HG03354 (cell line): Measurements from ENCODE around the gene POFUT2.
"Not testable (repeated sequence)": the region's sequence is repeated elsewhere in the genome, so short reads cannot be mapped to it uniquely, and the experiment has no call there.

Source experiments
- ATAC-seq: cut with Tn5 transposase; IDR thresholded peaks from one replicate; pipeline ENCODE4 v1.9.1; 2021; ENCODE audit warnings: mild to moderate bottlenecking; ENCODE audit not compliant: unreplicated experiment, poor library complexity, severe bottlenecking

POFUT2 gene

DNA sequence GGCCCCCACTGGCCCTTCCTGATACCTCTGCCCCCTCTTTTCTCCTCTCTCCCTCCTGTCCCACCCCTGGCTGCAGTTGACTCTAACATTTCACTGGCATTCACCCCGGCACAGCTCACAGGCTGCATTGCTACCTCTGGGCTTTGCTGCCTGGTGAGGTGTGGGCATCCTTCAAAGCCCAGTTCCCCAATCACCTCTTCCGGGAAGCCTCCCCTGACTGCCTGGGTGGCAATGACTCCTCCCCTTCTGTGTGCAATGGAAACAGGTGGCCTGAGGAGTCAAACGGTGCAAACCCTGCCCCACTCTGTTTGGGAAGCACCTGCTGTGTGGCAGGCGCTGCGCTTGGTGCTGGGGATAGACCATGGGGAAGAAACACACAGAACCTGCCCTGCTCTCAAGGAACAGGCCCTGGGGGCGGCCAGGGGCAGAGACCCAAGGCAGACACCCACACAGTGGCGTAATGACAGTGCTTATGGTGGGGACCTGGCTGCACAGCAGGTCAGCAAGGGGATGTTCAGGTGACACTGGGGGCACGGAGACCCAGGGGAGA lies 39.3 kb upstream of the POFUT2 start:
- ATAC-seq = no peak

DNA sequence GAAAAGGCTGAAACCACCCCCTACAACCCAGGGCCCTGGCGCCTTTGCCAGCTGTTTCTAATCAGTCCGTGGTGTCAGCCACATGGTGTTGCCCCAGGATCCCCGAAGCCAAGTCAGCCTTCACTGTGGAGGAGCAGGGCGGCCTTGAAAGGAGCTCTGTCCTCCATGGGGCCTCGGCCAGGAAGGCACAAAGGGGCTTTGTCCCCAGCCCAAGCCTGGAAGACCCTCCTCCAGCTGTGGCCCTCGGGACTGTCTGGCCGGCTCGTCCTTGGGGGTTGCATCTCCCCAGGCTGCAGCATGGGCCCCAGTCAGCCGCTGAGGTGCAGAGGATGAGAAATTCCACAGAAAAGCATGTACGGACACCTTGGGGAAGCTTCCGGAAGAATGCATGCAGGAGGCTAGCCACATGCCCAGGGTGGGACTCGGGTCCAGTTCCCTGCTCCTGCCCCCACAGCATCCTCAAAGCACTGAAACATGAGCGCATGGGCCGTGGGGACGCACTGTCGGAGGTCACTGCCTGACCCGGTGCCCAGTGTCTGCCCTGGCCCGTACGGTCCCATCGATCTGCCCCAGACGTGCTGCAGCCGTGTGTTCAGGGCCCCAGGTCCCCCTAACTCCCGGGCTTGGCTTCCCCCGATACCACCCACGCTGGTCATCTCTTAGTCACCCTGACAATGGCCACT lies 38.6 kb upstream of the POFUT2 start:
- no peak for ATAC-seq

DNA sequence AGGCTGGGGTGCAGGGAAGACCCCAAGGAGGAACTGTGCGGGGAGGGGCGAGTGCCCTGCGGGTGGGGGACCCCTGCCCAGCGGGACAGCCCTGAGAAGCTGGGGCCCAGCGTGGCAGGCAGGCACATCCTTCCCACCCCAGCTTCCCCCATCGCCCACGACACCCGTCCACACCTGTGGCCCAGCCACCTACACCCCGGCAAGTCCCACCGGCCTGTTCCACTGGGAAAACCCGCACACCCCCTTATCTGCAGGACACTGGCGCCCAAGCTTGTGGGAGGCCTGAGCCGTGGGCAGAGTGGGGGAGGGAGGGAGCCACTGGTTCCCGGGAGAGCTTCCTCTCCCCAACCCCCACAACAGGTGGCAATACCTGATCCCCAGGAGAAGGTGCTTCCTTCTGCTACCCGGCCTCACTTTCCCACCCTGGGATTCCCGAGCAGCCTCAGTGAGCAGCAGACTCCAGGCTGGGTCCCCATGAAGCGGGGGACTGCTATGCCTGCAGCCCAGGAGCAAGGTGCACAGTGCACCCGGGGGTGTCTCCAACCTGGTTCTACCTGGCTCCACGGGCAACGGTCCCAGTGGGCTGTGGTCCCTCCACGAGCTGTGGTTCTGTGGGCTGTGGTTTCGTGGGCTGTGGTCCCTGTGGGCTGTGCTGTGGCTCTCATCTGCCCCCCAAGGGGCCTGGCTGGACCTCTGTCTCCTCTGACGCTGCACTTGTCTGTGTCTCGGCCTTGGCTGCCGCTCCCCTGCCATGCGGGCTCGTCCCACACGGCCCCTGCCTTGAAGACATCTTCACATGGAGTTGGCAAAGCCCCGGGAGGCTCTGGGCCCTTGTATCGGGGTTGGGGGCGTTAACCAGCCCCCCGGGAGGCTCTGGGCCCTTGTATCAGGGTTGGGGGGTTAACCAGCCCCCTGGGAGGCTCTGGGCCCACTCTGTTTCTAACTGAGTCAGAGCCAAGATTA lies 37.8 kb upstream of the POFUT2 start:
- ATAC-seq = no peak

DNA sequence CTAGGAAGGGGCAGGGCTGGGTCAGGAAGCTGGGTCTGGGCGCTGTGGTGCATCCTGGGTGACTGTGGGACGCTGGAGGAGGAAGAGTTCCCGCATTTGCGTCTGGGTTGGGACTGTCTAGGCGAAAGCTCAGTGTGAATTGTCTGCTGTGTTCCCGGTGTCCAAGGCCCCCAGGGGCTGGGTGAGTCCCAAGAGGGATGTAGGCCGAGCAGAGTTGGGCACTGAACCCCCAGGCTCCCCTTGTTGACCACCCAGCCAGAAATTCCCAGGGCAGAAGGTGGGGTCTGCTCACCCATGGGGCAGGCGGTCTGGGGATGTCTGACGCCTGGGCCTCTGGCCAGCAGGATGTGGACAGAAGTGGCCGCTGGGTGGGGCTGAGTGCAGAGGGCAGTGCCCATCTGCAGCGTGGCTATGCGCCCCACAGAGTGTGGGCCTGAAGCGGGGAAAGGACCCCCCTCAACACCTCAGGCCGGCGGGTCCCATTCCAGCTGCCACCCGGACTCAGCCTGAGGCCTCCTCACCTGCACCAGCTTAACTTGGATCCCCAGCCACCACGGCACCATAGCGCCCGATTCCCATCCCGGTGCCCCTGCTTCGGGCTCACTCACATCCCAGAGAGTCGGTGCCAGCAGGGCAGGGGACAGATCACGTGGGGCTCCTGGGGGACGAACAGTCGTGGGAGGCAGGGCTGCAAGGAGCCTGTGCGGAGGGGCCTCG lies 37.0 kb upstream of the POFUT2 start:
- no peak for ATAC-seq

DNA sequence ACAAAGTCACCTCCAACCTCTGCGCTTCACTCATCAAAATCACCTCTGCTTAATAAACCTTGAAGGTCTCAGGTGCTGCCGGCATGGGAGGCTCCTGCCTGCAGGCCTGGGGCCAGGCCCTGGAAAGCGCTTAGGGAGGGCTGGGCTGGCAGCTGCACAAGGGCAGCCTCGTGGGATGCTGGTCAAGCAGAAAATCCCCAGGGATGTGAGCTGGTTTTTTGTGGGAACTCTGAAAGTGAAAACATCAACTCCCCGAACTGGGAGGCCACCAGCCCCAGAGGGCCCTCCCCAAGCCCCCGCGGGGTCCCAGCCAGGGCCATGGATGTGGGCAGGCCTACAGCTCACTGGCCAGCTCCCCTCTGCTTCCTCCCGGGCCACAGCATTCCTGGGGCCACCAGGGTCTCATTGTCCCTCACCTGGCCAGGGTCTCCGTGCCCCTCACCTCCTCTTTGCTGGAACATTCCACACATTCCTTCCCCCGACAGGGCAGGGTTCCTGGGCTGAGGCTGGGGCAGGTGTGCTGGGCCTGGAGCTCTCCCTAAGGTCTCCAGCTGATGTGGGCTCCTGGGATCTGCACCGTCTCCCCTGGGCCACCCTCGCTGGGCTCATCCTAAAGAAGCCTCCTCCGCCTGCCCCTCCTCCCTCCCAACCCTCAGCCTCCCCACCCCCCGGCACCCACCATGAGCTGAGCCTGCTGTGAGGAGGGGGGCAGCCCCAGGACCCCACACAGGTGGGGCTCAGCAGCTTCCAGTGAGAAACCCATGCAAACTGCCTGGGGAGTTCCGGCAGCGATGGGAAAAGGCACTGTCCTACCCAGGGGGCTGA lies 36.0 kb upstream of the POFUT2 start:
- ATAC-seq = no peak

DNA sequence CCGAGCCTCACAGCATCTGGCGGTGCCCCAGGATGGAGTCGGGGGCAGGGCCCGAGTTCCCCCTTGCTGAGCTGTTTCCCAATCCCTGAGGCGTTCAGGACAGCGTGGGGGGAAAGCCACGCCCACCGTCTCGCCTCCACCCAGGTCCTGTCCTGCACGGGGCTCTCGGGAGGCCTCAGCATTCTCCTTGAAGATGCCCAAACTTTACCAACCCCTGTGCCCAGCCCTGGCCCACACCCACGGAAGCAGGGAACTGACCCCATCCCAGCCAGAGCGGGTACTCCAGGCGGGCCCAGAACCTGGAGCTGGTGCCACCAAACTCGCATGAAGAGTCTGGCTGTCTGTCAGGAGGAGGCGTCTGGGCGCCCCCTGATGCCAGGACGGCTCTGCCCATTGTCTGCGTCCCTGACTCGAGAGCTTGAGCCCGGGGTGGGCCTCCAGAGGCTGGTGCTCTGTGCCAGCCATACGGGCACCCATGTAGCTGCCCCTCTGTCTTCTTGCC lies 35.3 kb upstream of the POFUT2 start:
- ATAC-seq = no peak

DNA sequence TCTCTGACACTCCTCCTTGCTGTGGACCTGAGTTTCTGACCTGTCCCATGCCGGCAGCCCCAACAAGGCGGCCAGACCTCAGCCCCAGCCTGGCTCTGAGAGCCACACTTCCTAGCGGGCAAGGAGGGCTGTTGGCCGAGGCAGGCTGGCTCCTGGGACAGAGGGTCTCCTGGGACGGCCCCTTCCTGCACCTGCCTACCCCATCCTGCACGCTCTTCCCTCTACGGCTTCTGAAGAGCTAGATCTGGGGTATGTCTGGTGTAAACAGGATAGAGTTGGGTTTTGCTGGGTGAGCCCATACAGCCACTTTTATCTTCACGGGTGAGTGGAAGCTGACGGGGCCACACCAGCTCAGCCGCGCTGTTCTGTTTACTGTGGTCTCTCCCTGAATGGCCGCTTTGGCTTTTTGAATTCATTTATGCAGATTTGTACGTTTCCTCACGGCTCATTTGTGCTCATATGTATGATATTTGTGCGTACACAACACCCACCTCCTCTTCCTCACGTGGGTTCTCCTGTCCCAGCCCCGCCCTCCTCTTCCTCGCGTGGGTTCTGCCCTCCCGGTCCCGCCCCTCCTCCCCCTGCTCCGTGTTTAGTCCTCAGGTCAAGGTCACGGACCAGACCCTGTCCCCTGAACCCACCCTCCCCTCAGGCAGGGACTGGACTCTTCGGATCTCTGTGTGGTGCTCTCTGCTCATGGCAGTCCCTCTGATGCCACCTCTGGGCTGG lies 34.7 kb upstream of the POFUT2 start:
- no peak for ATAC-seq

DNA sequence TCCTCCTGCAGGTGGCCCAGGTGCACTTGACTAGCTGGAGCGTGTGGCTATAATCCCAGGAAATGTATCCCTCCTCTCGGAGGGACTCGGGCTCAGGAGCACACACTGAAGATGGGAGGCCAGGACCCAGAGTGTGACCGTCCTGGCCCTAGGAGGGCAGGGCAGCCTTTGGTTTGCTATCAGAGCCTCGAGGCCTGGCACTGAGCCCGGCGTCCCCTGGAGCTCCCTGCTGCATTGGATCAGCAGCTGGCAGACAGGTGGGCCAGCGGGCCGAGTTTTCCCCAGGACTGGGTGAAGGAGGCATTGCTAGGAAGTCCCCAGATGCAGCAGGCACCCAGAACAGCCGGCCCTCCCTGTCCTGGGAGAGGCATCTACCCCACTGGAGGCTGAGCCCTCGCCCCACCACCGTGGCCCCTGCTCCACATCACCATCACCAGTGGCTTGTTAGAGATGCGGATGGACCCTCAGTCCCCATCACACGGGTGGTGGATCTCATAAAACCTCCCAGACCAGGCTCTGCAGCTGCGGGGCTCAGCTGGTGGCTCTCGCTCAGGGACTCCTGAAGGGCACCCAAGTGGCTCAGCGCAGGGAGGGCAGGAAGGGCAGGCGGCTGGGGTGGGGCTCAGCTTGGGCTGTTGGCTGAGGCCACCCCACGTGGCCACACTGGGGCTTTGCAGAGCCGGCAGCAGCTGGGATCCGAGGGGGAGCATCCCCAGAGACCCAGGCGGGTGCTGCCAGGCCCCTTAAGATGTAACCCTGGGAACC lies 32.7 kb upstream of the POFUT2 start:
- ATAC-seq = no peak

DNA sequence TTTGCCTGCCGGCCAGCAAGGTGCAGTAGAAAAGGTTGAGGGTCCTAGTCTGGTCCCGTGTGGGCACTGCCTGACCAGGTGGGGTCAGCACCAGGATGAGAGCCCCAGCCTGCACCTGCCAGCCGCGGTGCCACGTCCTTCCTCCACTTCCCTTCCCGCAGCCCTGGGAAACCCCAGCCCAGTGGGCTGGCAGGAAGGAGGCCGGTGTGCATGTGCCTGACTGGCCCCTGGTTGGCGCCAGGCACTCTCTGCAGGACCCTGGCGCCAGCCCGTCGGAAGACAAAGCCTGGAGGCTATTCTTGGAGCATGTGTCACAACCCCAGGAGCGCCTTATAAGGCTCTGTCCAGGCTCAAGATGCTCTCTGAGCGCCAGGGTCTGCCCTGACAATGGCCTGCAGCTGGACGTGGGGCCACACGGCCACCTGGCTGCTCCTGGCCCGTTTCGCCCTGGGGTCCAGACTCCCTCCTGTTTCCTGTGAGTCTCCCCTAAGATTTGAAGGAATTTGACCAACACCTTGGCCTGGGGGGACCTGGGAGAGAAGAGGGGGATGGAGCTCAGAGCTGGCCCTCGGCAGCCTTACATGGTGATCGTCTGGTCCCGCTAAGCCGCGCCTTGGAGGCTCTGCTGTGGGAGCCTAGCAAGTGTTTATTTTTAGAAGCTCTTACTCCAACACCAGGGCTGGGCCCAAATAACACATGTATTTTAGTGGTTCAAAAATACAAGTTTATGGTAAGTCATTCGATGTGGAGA lies 31.9 kb upstream of the POFUT2 start:
- no peak for ATAC-seq

DNA sequence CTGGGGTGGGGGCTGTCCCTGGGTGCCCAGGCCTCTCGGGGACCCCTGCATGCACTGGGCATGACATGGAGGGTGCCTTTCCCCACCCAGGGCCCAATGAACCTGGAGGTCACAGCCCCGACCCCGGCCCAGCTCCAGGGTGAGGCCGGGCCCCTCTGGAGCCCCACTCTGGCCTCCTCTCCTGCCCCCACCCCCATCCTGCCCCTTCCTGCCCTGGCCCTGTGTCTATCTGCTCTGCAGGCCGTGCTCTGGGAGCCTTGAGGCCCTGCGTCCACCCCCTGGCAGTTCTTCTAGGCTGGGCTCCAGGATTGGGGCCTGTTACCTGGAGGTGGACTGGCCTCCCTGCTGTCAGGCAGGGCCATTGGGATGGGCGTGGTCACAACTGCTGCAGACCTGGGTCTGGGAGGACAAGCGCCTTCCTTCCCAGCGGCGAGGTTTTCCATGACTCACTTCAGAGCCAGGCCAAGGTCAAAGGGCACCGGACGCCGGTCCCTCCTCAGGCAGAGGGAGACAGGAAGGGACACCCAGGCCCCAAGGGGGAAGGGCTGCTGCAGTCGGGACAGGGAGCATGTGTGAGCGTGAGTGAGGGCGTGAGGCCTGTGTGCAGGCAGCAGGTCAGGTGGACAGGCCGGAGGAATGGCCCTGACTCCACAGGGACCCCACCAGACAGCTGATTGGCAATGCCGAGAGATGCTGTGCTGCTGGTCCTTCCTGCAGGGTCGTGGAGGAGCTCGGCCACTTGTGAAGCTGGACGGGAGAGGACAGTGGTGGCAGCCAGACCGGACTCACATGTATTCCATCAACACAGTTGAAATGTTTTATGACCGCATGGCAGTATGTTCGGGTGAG lies 31.1 kb upstream of the POFUT2 start:
- no peak for ATAC-seq

DNA sequence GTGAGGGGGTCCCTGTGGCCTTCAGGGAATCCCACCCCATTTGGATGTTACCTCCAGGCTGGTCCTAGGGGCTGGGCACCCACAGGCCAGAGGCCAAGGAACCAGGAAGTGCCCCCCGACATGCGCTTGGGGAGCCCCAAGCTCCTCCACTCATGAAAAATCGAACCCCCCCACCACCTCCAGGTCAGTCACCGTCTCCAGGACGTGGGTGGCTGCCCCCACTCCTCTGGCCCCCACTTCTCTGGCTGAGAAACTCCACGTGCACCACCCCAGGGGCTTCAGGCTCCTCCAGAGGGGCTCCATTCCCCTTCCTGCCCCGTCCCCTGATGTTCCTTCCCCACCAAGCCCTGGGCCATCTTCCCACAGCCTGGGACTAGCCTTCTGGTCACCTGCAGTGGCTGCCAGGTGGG lies 30.5 kb upstream of the POFUT2 start:
- ATAC-seq = no peak

DNA sequence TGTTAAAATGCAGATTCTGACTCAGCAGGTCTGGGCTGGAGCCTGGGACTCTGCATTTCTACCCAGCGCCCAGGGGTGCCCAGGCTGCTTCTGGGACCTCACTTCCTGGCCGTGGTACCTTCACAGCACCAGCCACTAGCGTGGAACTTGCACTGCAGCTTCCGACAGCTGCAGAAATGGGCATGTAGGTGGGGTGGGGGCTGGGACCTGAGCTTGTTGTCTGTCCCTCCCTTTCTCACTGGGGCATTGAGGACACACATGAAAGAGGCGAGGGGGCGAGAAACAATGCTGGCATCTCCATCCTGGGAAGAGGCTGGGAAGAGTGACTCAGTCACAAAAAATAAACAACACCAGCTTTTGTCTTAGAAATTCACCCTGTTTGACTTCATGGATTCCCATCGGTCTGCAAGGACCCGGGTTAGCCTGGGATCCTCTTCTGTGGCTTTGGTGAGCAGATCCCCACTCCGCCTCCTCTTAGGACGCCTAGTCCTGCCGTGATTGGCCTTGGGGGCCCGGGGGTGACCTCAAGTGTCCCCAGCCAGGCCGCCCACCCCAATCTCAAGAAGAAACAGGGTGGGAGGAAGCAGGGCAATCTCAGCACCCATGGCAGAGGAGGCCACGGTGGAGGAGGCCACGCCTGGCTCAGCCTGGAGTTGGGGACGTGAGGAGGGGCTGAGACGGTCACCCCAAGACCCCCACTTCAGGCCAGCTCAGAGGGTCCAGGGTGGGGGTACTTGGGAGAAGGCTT lies 29.9 kb upstream of the POFUT2 start:
- no peak for ATAC-seq

DNA sequence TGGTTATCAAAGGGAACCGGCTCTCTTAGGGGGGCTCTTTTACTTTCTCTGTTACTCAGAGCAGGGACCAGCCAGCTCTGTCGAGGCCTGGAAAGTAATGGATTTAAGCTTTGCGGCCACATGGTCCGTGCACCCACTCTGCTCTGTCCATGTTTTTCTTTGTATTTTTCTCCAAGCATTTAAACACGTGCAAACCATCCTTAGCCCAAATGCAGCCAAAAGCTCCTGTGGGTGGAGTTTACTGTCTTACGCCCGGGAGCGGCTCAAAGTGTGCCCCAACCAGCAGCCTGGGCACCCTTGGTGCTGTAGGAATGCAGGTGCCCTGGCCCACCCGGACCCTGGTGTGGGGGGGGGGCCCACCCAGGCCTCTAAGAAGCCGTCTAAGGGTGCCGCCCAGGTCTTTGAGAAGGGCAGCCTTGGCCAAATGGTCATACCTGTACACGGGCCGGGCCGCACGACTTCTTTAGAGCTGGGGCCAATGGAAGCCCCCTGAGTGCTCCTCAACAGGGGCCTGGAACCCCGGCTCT lies 29.2 kb upstream of the POFUT2 start:
- no peak for ATAC-seq

DNA sequence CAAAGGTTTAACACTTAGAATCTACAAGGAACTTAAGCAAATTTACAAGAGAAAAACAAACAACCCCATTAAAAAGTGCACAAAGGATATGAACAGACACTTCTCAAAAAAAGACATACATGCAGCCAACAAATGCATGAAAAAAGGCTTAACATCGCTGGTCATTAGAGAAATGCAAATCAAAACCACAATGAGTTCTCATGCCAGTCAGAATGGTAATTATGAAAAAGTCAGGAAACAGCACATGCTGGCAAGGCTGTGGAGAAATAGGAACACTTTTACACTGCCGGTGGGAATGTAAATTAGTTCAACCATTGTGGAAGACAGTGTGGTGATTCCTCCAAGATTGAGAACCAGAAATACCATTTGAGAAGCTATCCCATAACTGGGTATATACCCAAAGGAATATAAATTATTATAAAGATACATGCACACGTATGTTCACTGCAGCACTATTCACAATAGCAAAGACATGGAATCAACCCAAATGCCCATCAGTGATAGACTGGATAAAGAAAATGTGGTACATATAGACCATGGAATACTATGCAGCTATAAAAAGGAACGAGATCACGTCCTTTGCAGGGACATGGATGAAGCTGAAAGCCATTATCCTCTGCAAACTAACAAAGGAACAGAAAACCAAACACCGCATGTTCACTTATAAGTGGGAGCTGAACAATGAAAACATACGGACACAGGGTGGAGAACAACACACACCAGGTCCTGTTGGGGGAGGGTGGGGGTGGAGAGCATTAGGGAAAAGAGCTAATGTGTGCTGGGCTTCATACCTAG lies 28.2 kb upstream of the POFUT2 start:
- not testable (repeated sequence) for ATAC-seq

DNA sequence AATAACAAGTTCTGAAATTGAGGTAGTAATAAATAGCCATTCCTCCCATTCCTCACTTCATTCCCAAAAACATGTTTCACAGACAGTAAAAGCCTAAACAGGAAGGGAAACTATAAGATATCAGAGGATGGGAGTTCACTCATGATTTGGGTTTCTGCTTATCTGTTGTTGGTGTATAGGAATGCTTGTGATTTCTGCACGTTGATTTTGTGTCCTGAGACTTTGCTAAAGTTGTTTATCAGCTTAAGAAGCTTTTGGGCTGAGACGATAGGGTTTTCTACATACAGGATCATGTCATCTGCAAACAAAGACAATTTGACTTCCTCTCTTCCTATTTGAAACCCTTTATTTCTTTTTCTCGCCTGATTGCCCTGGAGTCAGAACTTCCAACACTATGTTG lies 26.0 kb upstream of the POFUT2 start:
- no peak for ATAC-seq
